H1 (cell line): Measurements from ENCODE around the gene EMC6. TPM values are rescaled to one million over a fixed set of nuclear protein-coding genes. Genes with fewer than 3 reads are reported as not detected.

Source experiments
- CTCF ChIA-PET: fragments of 300-600 bp; sonication (Branson Sonifier 250); formaldehyde crosslinking; loops from one replicate; lab custom pipeline; 2021; ENCODE audit not compliant: partially characterized antibody; lab: Charles Lee
- POLR2A ChIA-PET: fragments of 300-600 bp; sonication (Branson Sonifier 250); formaldehyde crosslinking; loops from one replicate; lab custom pipeline; 2021; ENCODE audit warnings: inconsistent platforms; ENCODE audit not compliant: partially characterized antibody; lab: Charles Lee
- DNase-seq, 2 experiments: peaks; one replicate each; pipeline versions ENCODE4 v3.0.0 to v3.0.0-alpha.2; 2010 to 2022; ENCODE audit warnings: low spot score in 2 of 2, low read depth in 1 of 2, mixed read lengths in 1 of 2
- FAIRE-seq: peaks from 2 replicates; lab custom pipeline; 2011; peaks lifted over from hg19 to GRCh38; lab: Jason Lieb, UNC
- H2AFZ ChIP-seq: 2 replicates; pipeline ENCODE4 v1.8.1; 2012; ENCODE audit warnings: low read length, inconsistent platforms
- H2AK5ac ChIP-seq: 2 replicates; pipeline ENCODE4 v1.6.1; 2013; ENCODE audit warnings: low read depth, low read length
- H2BK120ac ChIP-seq: replicated peaks from 2 replicates; pipeline ENCODE3; 2013; ENCODE audit warnings: low read depth, low read length, inconsistent platforms
- H2BK12ac ChIP-seq: 2 replicates; pipeline ENCODE4 v1.6.1; 2013; ENCODE audit warnings: low read depth, low read length
- H2BK15ac ChIP-seq: 2 replicates; pipeline ENCODE4 v1.6.1; 2013; ENCODE audit warnings: low read length
- H2BK20ac ChIP-seq: 2 replicates; pipeline ENCODE4 v1.6.1; 2013; ENCODE audit warnings: low read length
- H2BK5ac ChIP-seq: 2 replicates; pipeline ENCODE4 v1.6.1; 2013; ENCODE audit warnings: low read depth, low read length
- H3K14ac ChIP-seq: 2 replicates; pipeline ENCODE4 v1.6.1; 2013; ENCODE audit warnings: inconsistent platforms; ENCODE audit not compliant: insufficient read length
- H3K18ac ChIP-seq: 2 replicates; pipeline ENCODE4 v1.6.1; 2013; ENCODE audit warnings: low read length; ENCODE audit errors: extremely low read depth
- H3K23ac ChIP-seq: 2 replicates; pipeline ENCODE4 v1.6.1; 2013; ENCODE audit warnings: inconsistent platforms; ENCODE audit not compliant: insufficient read length
- H3K23me2 ChIP-seq: 2 replicates; pipeline ENCODE4 v1.6.1; 2013; ENCODE audit warnings: low read depth, low read length
- H3K27ac ChIP-seq: 2 replicates; pipeline ENCODE4 v1.6.1; 2011; ENCODE audit warnings: low read depth, low read length, inconsistent platforms
- H3K27me3 ChIP-seq, 4 experiments: replicated peaks in 1 of 4; 1 replicate in 1 of 4; 2 replicates in 3 of 4; pipeline versions ENCODE4 v1.6.1 to v1.8.1; 2011 to 2013; ENCODE audit warnings: low read length in 3 of 4, mild to moderate bottlenecking in 3 of 4, inconsistent platforms in 2 of 4, mixed read lengths in 2 of 4, moderate library complexity in 1 of 4; ENCODE audit not compliant: control insufficient read depth in 3 of 4, insufficient read depth in 3 of 4; ENCODE audit errors: extremely low read depth in 1 of 4
- H3K36me3 ChIP-seq, 4 experiments: 2 replicates each; pipeline versions ENCODE4 v1.6.1 to v1.8.1; 2011 to 2013; ENCODE audit warnings: mild to moderate bottlenecking in 4 of 4, low read length in 3 of 4, moderate library complexity in 2 of 4, control low read depth in 1 of 4, inconsistent platforms in 1 of 4; ENCODE audit not compliant: insufficient read depth in 4 of 4, control insufficient read depth in 2 of 4
- H3K4ac ChIP-seq: replicated peaks from 2 replicates; pipeline ENCODE3; 2013; ENCODE audit warnings: low read length, low read depth, mixed read lengths, inconsistent platforms; ENCODE audit not compliant: insufficient read length
- H3K4me1 ChIP-seq, 4 experiments: replicated peaks in 1 of 4; 1 replicate in 1 of 4; 2 replicates in 3 of 4; pipeline versions ENCODE4 v1.6.1 to v1.8.1; 2011 to 2013; ENCODE audit warnings: low read length in 3 of 4, inconsistent platforms in 2 of 4, mixed read lengths in 1 of 4; ENCODE audit not compliant: insufficient read depth in 4 of 4, control insufficient read depth in 3 of 4
- H3K4me2 ChIP-seq, 2 experiments: 2 replicates each; pipeline versions ENCODE4 v1.6.1 to v1.8.1; 2011 to 2013; ENCODE audit warnings: low read depth in 2 of 2, low read length in 2 of 2, control low read depth in 1 of 2, inconsistent platforms in 1 of 2, mild to moderate bottlenecking in 1 of 2; ENCODE audit not compliant: insufficient read depth in 1 of 2
- H3K4me3 ChIP-seq, 4 experiments: fragments of 200-600, 300-600 bp in 1 of 4; sonication (generic), shearing (Covaris generic), sonication (Bioruptor Twin) in 1 of 4; 2 replicates each; pipeline versions ENCODE4 v1.5.1 to v1.8.1; 2011 to 2016; ENCODE audit warnings: low read length in 4 of 4, low read depth in 3 of 4, control low read depth in 2 of 4, inconsistent platforms in 2 of 4, mild to moderate bottlenecking in 2 of 4, mixed read lengths in 1 of 4, moderate library complexity in 1 of 4; ENCODE audit not compliant: insufficient read depth in 2 of 4; ENCODE audit errors: extremely low read depth in 1 of 4
- H3K56ac ChIP-seq: replicated peaks from 2 replicates; pipeline ENCODE3; 2013; ENCODE audit warnings: low read depth, mild to moderate bottlenecking, mixed read lengths, low read length, inconsistent platforms; ENCODE audit not compliant: insufficient read length
- H3K79me1 ChIP-seq: 2 replicates; pipeline ENCODE4 v1.6.1; 2013; ENCODE audit warnings: low read depth, low read length, control low read depth
- H3K79me2 ChIP-seq, 2 experiments: 2 replicates each; pipeline versions ENCODE4 v1.6.1 to v1.8.1; 2012 to 2013; ENCODE audit warnings: low read length in 2 of 2, mild to moderate bottlenecking in 2 of 2, inconsistent platforms in 1 of 2; ENCODE audit not compliant: insufficient read depth in 2 of 2, control insufficient read depth in 1 of 2
- H3K9ac ChIP-seq, 4 experiments: replicated peaks in 1 of 4; 1 replicate in 1 of 4; 2 replicates in 3 of 4; pipeline versions ENCODE4 v1.6.1 to v1.8.1; 2011 to 2013; ENCODE audit warnings: low read depth in 3 of 4, low read length in 3 of 4, control low read depth in 2 of 4, mild to moderate bottlenecking in 2 of 4, moderate library complexity in 2 of 4, inconsistent platforms in 1 of 4; ENCODE audit errors: extremely low read depth in 1 of 4
- H3K9me3 ChIP-seq, 2 experiments: 2 replicates each; pipeline versions ENCODE4 v1.6.1 to v1.8.1; 2012 to 2013; ENCODE audit warnings: mild to moderate bottlenecking in 2 of 2, moderate library complexity in 2 of 2, control low read depth in 1 of 2, inconsistent platforms in 1 of 2, low read depth in 1 of 2, low read length in 1 of 2, mixed read lengths in 1 of 2; ENCODE audit not compliant: insufficient read depth in 2 of 2
- H4K20me1 ChIP-seq, 2 experiments: replicated peaks in 1 of 2; 2 replicates each; pipeline versions ENCODE3 to v1.8.1; 2011 to 2013; ENCODE audit warnings: inconsistent platforms in 2 of 2, low read length in 2 of 2, mild to moderate bottlenecking in 1 of 2; ENCODE audit not compliant: insufficient read depth in 2 of 2, control insufficient read depth in 1 of 2
- H4K5ac ChIP-seq: 2 replicates; pipeline ENCODE4 v1.6.1; 2013; ENCODE audit warnings: low read length, low read depth, mixed read lengths, inconsistent platforms; ENCODE audit not compliant: insufficient read length
- H4K8ac ChIP-seq: 2 replicates; pipeline ENCODE4 v1.8.0; 2013; ENCODE audit warnings: mild to moderate bottlenecking, moderate library complexity, low read length, inconsistent platforms; ENCODE audit not compliant: insufficient read depth; ENCODE audit errors: extremely low read depth
- H4K91ac ChIP-seq: replicated peaks from 2 replicates; pipeline ENCODE3; 2013; ENCODE audit warnings: low read length, mixed read lengths, inconsistent platforms; ENCODE audit not compliant: insufficient read length
- BRCA1 ChIP-seq: IDR thresholded peaks from 2 replicates; pipeline ENCODE4 v1.6.1; 2012; ENCODE audit warnings: low read depth, low read length, improper control_type of control experiment
- CTCF ChIP-seq, 3 experiments: IDR thresholded peaks; 1 replicate in 2 of 3; 2 replicates in 1 of 3; pipeline versions ENCODE4 v1.5.1 to v1.6.1; 2011; ENCODE audit warnings: low read length in 3 of 3, mild to moderate bottlenecking in 3 of 3, inconsistent platforms in 2 of 3, low read depth in 1 of 3, moderate library complexity in 1 of 3; ENCODE audit not compliant: insufficient read depth in 1 of 3; ENCODE audit errors: control extremely low read depth in 1 of 3
- HDAC6 ChIP-seq: IDR thresholded peaks from one replicate; pipeline ENCODE4 v1.7.1; 2012; ENCODE audit warnings: low read depth, mild to moderate bottlenecking, inconsistent platforms, low read length, moderate library complexity
- JUN ChIP-seq: IDR thresholded peaks from 2 replicates; pipeline ENCODE4 v1.6.1; 2011; ENCODE audit warnings: low read depth, mild to moderate bottlenecking, improper control_type of control experiment, low read length
- MAFK ChIP-seq: IDR thresholded peaks from 2 replicates; pipeline ENCODE4 v1.6.1; 2012; ENCODE audit warnings: low read depth, mild to moderate bottlenecking, improper control_type of control experiment, low read length
- NRF1 ChIP-seq: IDR thresholded peaks from 2 replicates; pipeline ENCODE4 v1.6.1; 2011; ENCODE audit warnings: mild to moderate bottlenecking, low read depth, low read length, improper control_type of control experiment
- POLR2AphosphoS5 ChIP-seq: IDR thresholded peaks from 2 replicates; pipeline ENCODE4 v1.6.1; 2011; ENCODE audit warnings: low read depth, low read length
- RAD21 ChIP-seq, 2 experiments: IDR thresholded peaks in 1 of 2; conservative IDR thresholded peaks in 1 of 2; 2 replicates each; pipeline ENCODE4 v1.6.1; 2011; ENCODE audit warnings: low read depth in 2 of 2, low read length in 2 of 2, improper control_type of control experiment in 1 of 2, inconsistent platforms in 1 of 2, mild to moderate bottlenecking in 1 of 2, moderate library complexity in 1 of 2
- RXRA ChIP-seq: IDR thresholded peaks from 2 replicates; pipeline ENCODE4 v1.6.1; 2011; ENCODE audit warnings: low read depth, mild to moderate bottlenecking, low read length, moderate library complexity; ENCODE audit not compliant: insufficient read depth
- SIRT6 ChIP-seq: IDR thresholded peaks from one replicate; pipeline ENCODE4 v1.7.1; 2012; ENCODE audit warnings: low read length, inconsistent platforms
- TAF7 ChIP-seq: optimal IDR thresholded peaks from 2 replicates; pipeline ENCODE3; 2011; ENCODE audit warnings: low read depth, mild to moderate bottlenecking, inconsistent platforms, low read length, moderate library complexity, borderline replicate concordance
- ZNF274 ChIP-seq: IDR thresholded peaks from 2 replicates; pipeline ENCODE4 v1.7.0; 2012; ENCODE audit warnings: low read length, borderline replicate concordance; ENCODE audit errors: extremely low read depth
- WGBS, 2 experiments: shearing (Covaris generic) in 1 of 2; methylation state at CpG; one replicate each; pipeline versions ENCODE4 v1.1.6 to v1.1.7; 2013 to 2015; ENCODE audit warnings: low lambda C conversion rate in 2 of 2, mixed read lengths in 2 of 2, inconsistent platforms in 1 of 2, low coverage in 1 of 2, missing lambda C conversion rate in 1 of 2; ENCODE audit not compliant: insufficient replicate concordance in 2 of 2, insufficient coverage in 1 of 2, insufficient read length in 1 of 2; ENCODE audit errors: extremely low coverage in 1 of 2, missing lambda C conversion rate in 1 of 2; 5-methylcytosine and 5-hydroxymethylcytosine counted together
- polyA plus RNA-seq, 7 experiments: library from polyadenylated mRNA; depleted of rRNA in 3 of 7; stranded (reverse) in 5 of 7; unstranded in 2 of 7; fragments of >200 nt in 5 of 7; fragments of 200-250 nt in 2 of 7; gene quantifications; 1 replicate in 5 of 7; 2 replicates in 1 of 7; 4 replicates in 1 of 7; pipeline versions ENCODE4 v1.2.1 to v1.2.3, GENCODE V29; 2011 to 2013; ENCODE audit warnings: missing spikeins in 2 of 7, mixed read lengths in 2 of 7
- total RNA-seq: library from RNA; stranded (reverse); fragmentation: NEBNext Ultra II Directional; extraction: Animal tissue kit (Norgen Biotek cat#: 25700); gene quantifications from 2 replicates; pipeline ENCODE4 v1.2.1, GENCODE V29; 2021

Gene EMC6
- total and polyA plus RNA-seq, 2 of the 8 experiments (the other 6 are each of a cell fraction or from before 2014, with no cell fraction given): 81.5 to 193 TPM

GRCh38 chr17:3693141-3693540 is 24.5 kb downstream of the EMC6 start:
- 89% methylated on average over 4 of the region's 4 CpGs; no CpG with 5 or more reads in 1 of the 2 experiments for WGBS, 2 experiments
- H3K4ac ChIP-seq: no peak overlapping the region
- POLR2A ChIA-PET: no interaction called here
- FAIRE-seq (no peak), DNase-seq (no peak)
- no peak overlapping the region for H4K8ac ChIP-seq
- H3K4me3 ChIP-seq: no peak overlapping the region
- no peak overlapping the region for H2BK120ac ChIP-seq
- no peak overlapping the region for H4K91ac ChIP-seq
- no peak overlapping the region for H3K23ac ChIP-seq
- H2BK15ac ChIP-seq: no peak overlapping the region
- no peak overlapping the region for H3K14ac ChIP-seq
- no peak overlapping the region for H2BK20ac ChIP-seq
- H3K4me1 ChIP-seq: peaks cover 0 to 14% (median 8%) of the 10 kb centered on the region in 4 experiments; a peak in 5 of 7 replicates
- no peak overlapping the region for H2BK12ac ChIP-seq
- no peak overlapping the region for H4K5ac ChIP-seq
- no peaks in the 10 kb centered on the region for H3K9me3 ChIP-seq
- peaks cover 0 to 8% of the 10 kb centered on the region in 2 experiments for H4K20me1 ChIP-seq
- no peaks in the 10 kb centered on the region for H3K36me3 ChIP-seq
- peaks cover 0 to 22% (median 13%) of the 10 kb centered on the region in 4 experiments; a peak in 6 of 7 replicates for H3K27me3 ChIP-seq
- H2BK5ac ChIP-seq: no peak overlapping the region
- H2AK5ac ChIP-seq: no peak overlapping the region
- no peak overlapping the region for H3K9ac ChIP-seq
- no peak overlapping the region for H2AFZ ChIP-seq
- CTCF ChIA-PET: interaction anchor here (0.7 to 3.3 kb wide), 5 partner anchors 10 to 43 kb away, joined by 3 to 29 read pairs (median 4); no protein-coding TSS in a partner anchor
- no peak overlapping the region for H3K27ac ChIP-seq
- H3K79me2 ChIP-seq: no peaks in the 10 kb centered on the region
- no peaks in the 10 kb centered on the region for H3K79me1 ChIP-seq
- peaks cover 9% of the 10 kb centered on the region; the same call in 1 of the 2 replicates for H3K23me2 ChIP-seq
- H3K56ac ChIP-seq: no peak overlapping the region
- H3K18ac ChIP-seq: no peak overlapping the region
- no peak overlapping the region for H3K4me2 ChIP-seq
- TF ChIP-seq BRCA1 (no peak), JUN (no peak), MAFK (no peak), NRF1 (no peak), CTCF (IDR thresholded peaks at IDR 0.05; ENCODE audit: control extremely low read depth in 1 of 3, insufficient read depth in 1 of 3, low read depth in 1 of 3, low read length in 3 of 3) (no peak), HDAC6 (no peak), TAF7 (no peak), SIRT6 (no peak), RXRA (no peak), POLR2AphosphoS5 (no peak), RAD21 (IDR thresholded peaks at IDR 0.05 in 1 of 2, conservative IDR thresholded peaks at IDR 0.05 in 1 of 2; ENCODE audit: low read depth in 2 of 2, low read length in 2 of 2) (no peak), ZNF274 (no peak)
